ENCODE measurements around the gene KIF6.

The KIF6 gene

DNA sequence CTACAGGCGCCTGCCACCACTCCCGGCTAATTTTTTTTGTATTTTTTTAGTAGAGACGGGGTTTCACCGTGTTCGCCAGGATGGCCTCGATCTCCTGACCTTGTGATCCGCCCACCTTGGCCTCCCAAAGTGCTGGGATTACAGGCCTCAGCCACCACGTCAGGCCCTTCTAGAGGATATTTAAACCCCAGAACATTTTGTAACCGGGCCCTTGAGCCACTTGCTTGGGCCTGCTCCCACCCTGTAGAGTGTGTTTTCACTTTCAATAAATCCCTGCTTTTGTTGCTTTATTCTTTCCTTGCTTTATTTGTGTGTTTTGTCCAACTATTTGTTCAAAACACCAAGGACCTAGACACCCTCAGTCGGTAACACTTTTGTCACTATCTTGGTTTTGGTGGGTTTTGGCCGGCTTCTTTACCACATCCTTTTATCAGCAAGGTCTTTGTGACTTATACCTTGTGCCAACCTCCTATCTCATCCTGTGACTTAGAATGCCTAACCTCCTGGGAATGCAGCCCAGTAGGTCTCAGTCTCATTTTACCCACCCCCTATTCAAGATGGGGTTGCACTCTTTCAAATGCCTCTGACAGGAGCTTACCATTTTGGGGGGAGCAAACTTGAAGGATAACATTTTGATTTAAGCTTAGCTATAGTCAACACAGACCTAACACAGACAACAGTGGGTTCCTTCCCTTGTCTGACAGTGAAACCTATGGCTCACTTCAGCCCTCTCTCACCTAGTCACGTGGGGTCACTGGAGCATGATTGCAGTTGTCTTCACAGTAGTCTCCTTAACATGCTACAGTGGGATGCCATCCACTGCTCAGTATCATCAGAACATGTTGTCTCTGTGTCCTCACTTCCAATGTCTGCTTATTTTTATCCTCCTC is 27.9 kb upstream of the KIF6 start:
- Histone ChIP-seq H3K4me3 (replicated peaks; ENCODE audit: insufficient read depth, low read length) (no peak overlapping the region), H3K27me3 (ENCODE audit: insufficient read depth, poor library complexity, severe bottlenecking) (no peaks in the 10 kb centered on the region), H3K27ac (replicated peaks) (no peak overlapping the region)
- DNase-seq (ENCODE audit: low read depth in 1 of 2, low spot score in 1 of 2): no peak
- no peak for TF ChIP-seq GABPA (IDR thresholded peaks at IDR 0.05; ENCODE audit: low read depth)
- TF ChIP-seq SPI1 (IDR thresholded peaks at IDR 0.05; ENCODE audit: borderline replicate concordance, low read depth): no peak
- TF ChIP-seq POLR2AphosphoS5 (IDR thresholded peaks at IDR 0.05; ENCODE audit: low read depth): no peak
- no peak for TF ChIP-seq CTCF (IDR thresholded peaks at IDR 0.05; ENCODE audit: insufficient read depth, low read length)
- no peak for TF ChIP-seq REST (IDR thresholded peaks at IDR 0.05; ENCODE audit: insufficient replicate concordance, low read depth)

- Histone ChIP-seq H3K4me3 (replicated peaks; ENCODE audit: insufficient read depth, low read length) (no peak overlapping the region), H3K27ac (replicated peaks) (no peak overlapping the region), H3K27me3 (ENCODE audit: insufficient read depth, poor library complexity, severe bottlenecking) (no peaks in the 10 kb centered on the region)
- DNase-seq (ENCODE audit: low read depth in 1 of 2, low spot score in 1 of 2): no peak
- no peak for TF ChIP-seq SPI1 (IDR thresholded peaks at IDR 0.05; ENCODE audit: borderline replicate concordance, low read depth)
- TF ChIP-seq REST (IDR thresholded peaks at IDR 0.05; ENCODE audit: insufficient replicate concordance, low read depth): no peak
- no peak for TF ChIP-seq CTCF (IDR thresholded peaks at IDR 0.05; ENCODE audit: insufficient read depth, low read length)
- no peak for TF ChIP-seq GABPA (IDR thresholded peaks at IDR 0.05; ENCODE audit: low read depth)
- no peak for TF ChIP-seq POLR2AphosphoS5 (IDR thresholded peaks at IDR 0.05; ENCODE audit: low read depth)
These were observed 21.6 kb upstream of the KIF6 start for GRCh38 chr6:39746795-39747194.

GRCh38 chr6:39733704-39734103 is 8.5 kb upstream of the KIF6 start:
- TF ChIP-seq GABPA (IDR thresholded peaks at IDR 0.05; ENCODE audit: low read depth): no peak
- no peak for TF ChIP-seq SPI1 (IDR thresholded peaks at IDR 0.05; ENCODE audit: borderline replicate concordance, low read depth)
- no peak for TF ChIP-seq CTCF (IDR thresholded peaks at IDR 0.05; ENCODE audit: insufficient read depth, low read length)
- no peak for TF ChIP-seq REST (IDR thresholded peaks at IDR 0.05; ENCODE audit: insufficient replicate concordance, low read depth)
- no peak for TF ChIP-seq POLR2AphosphoS5 (IDR thresholded peaks at IDR 0.05; ENCODE audit: low read depth)
- no peak overlapping the region for H3K27ac ChIP-seq (replicated peaks)
- no peaks in the 10 kb centered on the region for H3K27me3 ChIP-seq (ENCODE audit: insufficient read depth, poor library complexity, severe bottlenecking)
- no peak overlapping the region for H3K4me3 ChIP-seq (replicated peaks; ENCODE audit: insufficient read depth, low read length)
- no peak for DNase-seq (ENCODE audit: low read depth in 1 of 2, low spot score in 1 of 2)
